HG03457 (cell line): ENCODE measurements around the gene GNLY.
"Not testable (repeated sequence)": the region's sequence is repeated elsewhere in the genome, so short reads cannot be mapped to it uniquely, and the experiment has no call there.

Experiments used
- ATAC-seq: cut with Tn5 transposase; IDR thresholded peaks from one replicate; pipeline ENCODE4 v1.9.1; 2021; ENCODE audit warnings: moderate number of reproducible peaks; ENCODE audit not compliant: unreplicated experiment

Gene GNLY

DNA sequence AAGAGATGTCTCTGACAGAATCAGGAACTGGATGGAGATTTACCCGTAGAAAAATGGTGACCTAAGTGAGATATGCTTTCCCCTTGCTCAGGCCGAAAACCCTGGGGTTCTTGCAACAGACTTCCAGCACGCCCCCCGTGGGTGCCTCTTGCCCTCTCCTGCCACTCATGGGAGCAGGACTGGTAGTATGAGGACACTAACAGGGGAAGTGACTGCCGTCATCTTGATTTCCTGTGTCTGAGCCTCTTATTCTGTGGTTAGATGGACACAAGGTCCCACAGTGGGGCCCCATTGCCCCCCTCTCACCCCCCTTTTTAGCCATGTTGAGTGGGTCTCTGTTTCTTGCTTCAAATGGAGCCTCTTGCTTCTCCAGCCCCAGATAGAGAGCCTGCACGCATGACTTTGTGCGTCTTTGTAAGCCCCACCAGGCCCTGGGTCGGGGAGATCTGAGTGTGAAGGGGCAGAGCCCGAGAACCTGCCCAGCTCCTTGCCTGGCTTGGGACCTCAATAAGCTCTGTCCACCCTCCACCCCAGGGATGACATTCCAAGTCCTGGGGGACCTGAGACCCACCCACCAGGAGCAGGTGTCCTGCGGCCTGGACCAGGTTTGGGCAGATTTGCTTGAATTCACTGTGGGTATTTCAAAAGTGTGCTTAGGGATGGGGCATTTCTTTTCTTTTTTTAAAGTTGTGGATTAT is 12.6 kb downstream of the GNLY start:
- ATAC-seq = no peak

GRCh38 chr2:85707304-85707703 is 13.1 kb downstream of the GNLY start:
- no peak for ATAC-seq

DNA sequence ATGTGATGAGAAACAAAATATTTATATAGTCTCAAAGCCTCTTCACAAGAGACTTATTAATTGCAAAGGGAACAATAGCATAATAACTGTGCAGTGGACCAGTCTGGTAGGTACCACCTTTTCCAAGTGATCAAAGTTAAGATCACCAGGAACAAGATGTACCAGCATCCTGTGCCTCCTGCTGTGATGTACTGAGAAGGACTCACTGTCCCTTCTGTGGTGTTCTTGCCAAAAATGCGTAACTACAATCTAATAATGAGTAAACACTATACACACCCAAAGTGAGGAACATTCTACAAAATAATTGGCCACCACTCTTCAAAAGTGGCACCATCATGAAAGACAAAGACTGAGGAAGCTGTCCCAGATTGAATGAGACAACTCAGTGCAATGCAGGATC is 14.5 kb downstream of the GNLY start:
- ATAC-seq = no peak

DNA sequence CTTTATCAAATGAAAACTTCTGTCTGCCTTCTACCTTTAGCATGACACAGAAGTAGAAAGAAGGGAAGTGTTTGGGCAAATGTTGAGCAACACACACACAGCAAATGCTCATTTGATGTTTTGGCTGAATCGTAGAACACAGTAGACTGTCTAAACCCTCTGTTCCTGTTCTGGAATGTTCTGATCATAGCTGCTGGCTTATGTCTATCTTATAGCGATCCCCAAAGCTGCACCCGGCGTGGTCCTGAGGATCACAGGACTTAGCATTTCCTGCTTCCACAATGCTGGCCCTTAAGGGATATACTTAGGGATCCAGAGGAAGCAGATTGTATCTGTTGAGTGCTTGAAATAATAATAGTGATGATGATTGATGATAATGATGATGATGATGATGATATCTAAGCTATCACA is 15.2 kb downstream of the GNLY start:
- ATAC-seq = no peak

DNA sequence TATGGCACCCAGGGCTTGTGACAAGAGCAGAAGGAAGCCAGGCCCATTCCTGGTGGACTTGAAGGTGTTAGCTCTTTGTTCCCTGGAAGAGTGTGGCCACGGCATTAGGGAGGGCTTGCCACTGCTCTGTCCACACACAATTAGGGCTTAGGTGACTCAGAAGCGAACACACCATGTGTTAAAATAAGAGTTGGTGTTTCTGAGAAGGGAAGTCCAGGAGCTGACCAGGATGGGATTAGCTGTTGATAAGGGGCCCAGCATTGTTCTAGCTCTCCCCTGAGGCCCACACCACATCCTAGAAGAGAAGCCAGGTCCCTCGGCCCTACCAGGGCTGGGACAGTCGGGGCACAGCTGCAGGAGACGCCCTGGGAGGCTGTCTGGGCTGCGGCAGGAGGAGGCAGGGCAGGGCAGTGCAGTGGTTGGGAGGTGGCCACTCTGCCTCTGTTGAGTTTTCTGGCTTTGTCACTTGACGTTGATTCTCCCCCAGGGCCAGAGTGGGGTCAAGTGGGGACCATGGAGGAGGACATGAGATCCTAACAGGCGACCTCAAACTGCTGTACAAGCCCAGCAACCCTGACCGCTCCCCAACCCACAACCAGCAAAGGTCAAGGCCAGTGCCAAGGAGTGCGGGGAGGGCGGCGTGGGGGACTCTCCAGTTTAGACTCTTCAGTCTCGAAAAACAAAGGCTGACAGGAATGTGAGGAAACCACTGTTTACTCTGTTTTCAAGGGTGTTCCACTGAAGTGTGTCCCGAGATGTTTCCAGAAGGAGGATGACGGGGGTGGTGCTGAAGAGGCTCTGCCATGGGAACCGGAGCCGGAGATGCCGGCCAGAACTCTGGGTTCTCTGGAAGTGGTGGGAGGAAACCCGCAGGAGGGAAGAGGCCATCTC is 16.8 kb downstream of the GNLY start:
- no peak for ATAC-seq

DNA sequence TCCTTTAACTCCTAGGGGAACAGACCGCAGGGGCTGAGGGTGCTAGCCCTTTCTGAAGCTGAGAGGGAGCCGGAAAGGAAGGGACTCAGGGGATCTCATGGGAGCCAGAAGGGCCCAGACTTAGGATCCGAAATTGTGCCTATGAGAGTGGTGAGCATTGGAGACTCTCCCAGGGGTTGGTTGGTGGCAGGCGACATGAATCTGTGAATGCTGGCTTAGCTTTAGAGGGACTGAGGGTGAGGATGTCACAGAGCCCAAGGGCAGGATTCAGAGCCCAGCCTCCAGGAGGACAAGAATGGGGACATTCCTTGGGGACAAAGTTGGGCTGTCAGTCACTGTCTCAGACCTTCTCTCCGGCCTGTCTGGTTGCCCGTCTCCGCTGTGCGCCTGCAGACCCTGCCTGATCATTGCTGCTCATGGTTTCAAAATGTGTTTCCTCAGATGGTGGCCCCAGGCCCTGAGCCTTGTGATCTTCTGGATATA is 17.5 kb downstream of the GNLY start:
- no peak for ATAC-seq

DNA sequence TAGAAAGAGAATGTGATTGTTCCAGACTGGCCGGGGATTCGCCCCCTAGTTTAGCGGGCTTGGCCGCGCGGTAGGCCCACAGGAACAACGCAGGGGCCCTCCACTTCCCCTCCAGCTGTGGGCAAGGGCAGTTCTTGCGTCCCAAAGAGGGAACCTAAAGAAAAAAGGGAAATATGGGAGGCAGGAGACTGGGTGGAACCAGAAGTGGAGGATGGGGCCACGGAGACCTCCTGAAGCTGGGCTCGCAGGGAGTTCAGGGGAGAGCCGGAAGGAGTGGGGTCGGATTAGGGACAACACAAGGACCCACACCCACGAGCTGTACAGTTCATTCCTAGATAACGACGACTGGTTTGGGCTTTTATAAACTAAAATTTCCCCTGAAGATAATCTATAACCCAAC is 18.2 kb downstream of the GNLY start:
- no peak for ATAC-seq

DNA sequence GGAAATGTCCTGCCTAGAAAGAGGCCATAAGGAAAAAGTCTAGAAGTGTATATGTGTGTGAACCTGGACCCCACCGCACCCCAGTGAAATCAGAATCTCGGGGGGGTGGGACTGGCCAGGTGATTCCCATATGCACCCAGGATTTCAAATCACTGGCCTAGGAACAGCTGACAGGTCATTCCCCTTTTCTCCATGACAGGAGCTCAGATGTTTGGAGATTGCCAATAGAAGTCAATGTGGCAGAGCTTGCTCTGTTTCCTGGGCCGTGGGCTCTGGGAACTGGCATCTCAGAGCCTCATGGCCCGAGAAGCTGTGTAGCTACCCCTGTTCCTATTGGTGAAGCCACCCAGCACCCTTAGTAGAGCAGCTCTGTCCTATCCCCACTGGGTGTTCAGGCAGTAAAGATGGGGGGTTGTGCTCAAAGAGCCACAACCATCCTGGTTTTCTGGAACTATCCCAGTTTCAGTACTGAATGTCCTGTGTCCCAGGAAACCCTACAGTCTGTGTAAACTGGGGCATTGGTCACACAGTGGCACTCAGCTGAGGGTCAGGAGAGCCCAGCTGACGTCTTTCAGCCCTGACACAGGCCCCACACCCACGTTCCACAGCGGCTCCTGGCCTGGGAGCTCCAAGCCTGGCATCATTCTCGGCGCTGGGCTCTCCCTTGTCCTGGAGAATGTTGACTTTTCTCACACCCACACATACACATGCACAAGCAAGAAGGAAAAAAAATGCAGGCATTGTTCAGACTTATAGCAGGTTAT is 18.9 kb downstream of the GNLY start:
- no peak for ATAC-seq

DNA sequence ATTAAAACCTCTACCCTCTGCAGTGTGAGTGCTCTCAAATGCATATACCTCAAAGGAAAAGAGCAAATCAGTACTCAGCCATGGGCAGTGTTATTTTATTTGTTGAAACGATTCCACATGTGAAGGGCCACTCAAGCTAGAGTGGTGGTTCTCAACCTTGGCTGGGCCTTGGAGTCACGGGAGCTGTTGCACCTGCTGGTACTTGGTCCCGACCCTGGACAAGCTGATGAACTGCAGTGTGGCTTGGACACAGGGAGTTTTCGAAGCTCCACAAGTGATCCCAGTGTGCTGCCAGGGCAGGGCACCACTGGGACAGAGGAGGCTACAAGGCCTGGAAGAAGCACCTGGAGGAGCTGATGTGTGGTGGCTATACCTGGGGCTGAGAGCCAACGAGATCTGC is 19.7 kb downstream of the GNLY start:
- no peak for ATAC-seq

DNA sequence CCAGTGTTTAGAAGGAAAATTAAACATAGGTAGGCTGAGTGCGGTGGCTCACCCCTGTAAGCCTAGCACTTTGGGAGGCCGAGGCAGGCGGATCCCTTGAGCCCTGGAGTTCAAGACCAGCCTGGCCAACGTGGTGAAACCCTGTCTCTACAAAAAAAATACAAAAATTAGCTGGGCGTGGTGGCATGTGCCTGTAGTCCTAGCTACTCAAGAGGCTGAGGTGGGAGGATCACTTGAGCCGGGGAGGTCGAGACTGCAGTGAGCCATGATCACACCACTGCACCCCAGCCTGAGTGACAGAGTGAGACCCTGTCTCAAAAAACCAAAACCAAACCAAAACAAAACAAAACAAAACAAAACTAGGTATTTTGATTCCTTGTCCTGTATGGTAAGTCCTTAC is 20.3 kb downstream of the GNLY start:
- not testable (repeated sequence) for ATAC-seq

GRCh38 chr2:85714841-85715240 is 20.7 kb downstream of the GNLY start:
- no peak for ATAC-seq

DNA sequence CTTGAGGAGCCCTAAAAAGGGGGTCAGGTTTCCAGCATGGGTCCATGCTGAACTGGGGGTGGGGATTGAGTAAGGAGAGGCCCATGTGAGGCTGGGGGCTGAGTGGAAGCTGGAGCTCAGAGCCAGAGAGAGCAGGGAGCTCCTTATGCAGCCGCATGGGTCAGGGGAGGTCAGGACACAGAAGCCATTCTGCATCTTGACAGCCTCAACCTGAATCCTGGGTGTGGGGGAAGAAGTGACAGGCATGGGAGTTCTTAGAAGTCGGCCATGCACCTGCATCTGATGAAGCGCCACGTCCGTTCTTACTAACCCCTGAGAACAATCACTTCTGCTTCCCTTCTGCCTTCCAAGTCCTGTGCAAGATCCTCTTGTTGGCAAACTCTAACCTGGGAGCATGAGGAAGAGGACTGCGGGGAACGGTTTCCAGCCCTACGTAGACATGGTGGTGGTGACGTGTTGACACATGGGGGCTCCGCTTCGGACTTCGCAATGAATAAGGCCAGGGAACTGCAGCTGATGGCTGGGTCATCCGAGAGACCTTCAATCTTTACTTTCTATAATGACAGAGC is 22.3 kb downstream of the GNLY start:
- no peak for ATAC-seq

- ATAC-seq = no peak
These were observed 23.3 kb downstream of the GNLY start for GRCh38 chr2:85717308-85718008.

DNA sequence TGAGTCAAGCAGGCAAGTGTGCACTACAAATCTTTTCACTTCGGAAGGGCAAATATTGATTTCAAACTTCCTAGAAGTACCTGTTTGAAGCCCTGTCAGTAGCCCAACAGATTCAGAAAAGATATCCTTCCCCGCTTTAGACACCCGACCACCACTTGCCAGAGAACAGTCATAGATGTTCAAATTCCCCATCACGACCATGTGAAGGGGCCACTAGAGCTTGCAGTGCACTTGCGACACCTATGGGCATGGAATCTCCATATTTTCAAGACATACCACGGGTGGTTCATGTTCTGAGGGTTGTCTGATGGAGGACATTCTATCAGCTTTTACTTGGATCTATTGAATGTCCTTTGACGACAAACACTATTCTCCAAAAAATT is 23.8 kb downstream of the GNLY start:
- no peak for ATAC-seq

DNA sequence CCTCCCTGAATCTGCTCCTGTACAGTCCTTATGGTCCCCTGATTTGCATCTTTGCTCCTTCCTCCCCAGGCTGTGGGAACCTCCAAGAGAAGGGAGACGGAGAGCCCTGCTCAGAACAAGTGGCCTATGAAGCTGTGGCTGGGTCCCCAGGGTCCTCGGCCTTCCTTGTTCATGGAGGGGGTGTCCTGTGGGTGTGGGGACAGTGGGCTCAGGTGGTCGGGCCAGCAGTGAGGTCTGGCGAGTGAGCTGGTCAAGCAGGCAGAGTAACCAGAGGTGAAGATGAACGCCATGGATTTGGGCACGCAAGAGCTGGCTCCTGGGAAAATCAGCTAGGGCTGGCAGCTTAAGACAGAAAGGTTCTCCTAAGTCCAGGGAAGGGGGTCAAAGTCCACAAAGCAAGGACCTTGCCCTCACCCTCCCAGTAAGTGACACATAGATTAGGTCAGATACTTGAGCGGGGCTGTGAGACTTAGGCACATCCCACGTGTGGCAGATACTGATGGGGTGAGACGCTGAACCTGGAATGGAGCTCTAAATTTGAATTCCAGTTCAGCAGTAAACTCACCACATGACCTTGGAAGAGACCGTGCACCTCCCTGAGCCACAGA is 24.8 kb downstream of the GNLY start:
- ATAC-seq = no peak

- no peak for ATAC-seq
These were observed 25.6 kb downstream of the GNLY start for GRCh38 chr2:85719609-85720240.

DNA sequence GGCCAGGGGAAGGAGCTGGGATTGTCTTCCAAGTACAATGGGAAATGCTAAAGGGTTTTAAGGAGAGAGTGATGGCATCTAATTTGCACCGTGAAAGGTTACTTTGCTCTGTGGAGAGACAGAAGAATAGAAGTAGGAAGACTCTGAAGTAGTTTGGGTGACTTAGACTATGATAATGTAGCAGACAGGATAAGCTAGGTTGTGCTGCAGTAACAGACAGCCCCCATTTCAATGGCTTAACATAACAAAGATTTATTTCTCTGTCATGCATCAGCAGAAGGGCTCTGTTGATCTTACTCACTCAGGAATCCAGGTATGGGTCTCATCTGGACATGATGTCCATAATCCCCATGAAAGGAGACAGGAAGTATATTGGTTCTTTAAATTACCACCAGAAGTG is 26.4 kb downstream of the GNLY start:
- no peak for ATAC-seq

DNA sequence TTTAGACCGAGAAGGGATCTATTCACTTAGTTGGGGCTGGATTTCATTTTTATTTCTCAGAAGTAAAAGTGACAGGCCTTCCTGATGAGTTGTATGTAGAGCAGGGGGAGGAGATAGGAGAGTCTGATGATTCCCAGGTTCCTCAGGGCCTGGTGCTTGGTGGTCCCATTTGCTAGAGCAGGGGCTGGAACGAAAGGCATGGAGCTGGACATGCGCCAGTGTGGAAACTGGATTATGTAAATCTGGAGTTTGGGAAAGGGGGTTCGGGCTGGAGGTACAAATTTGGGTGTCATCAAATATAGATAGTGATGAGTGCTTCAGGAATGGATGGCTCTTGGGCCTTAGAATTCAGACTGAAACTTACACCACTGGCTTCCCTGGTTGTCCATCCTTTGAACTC is 27.5 kb downstream of the GNLY start:
- ATAC-seq = no peak

DNA sequence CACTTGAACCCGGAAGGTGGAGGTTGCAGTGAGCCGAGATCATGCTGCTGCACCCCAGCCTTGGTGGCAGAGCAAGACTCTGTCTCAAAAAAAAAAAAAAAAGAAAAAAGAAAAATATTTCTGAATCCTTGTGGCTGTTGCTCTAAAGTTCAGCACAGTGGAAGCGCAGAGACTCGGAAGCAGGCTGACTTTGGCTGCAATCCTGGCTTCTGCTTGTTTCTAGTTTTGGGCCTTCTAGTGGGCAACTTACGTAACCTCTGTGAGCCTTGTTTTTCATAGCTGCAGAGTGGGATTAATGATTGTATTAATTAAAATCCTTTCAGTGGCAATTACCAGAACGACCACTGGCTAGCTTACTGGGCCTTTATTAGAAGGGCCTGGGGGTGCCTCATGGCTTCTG is 28.4 kb downstream of the GNLY start:
- no peak for ATAC-seq
